Measurements from ENCODE around the gene MSI2. TPM values are rescaled to one million over a fixed set of nuclear protein-coding genes. Genes with fewer than 3 reads are reported as not detected.

Gene MSI2
- total RNA-seq, 2 experiments from 2014 or later = 59.6 to 61.7 TPM

DNA sequence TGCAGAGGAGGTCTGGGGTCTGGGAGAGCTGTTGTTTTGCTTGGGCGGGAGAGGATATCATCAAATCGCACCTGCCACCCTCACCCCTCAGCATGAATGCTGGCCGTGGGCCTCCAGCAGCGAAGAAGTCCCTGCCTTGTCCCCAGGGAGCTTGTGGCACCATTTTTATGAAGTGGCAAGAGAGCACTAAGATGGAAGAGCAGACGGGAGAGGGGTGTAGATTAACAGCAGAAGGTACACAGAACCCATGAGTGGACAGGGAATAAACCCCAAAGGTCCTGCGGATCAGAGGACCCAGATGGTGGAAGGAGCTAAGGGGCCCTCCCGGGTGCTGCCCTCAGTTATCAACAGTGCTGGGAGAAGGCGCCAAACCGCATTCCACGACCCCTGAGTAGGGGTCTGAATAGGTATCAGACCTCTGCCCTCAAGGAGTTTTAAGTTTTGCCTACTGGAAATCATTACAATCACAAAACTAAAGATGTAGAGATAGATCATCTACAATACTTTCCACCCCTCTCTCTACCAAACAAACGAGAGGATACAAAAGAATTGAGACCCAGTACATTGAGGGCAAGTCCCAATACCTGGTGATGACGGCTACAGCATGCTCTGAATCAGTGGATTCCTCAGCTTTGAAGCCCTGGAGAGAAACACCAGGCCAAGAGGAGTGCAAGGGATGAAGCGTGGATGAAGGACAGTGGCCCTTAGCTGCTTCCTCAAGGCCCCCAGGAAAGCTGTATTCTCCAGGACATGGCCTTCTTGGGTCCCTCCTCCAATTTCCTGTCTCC lies 428.6 kb downstream of the MSI2 start:
- Mint-ChIP-seq H3K27me3 (no peaks in the 10 kb centered on the region), H3K9me3 (no peaks in the 10 kb centered on the region), H3K36me3 (ENCODE audit: low read depth) (no peaks in the 10 kb centered on the region), H3K27ac (no peak overlapping the region), H3K4me1 (ENCODE audit: low read depth) (no peaks in the 10 kb centered on the region), H3K4me3 (no peak overlapping the region)
- CTCF ChIA-PET = interaction anchor here (1.2 to 2.1 kb wide), 2 partner anchors 13 to 86 kb away, joined by 4 to 7 read pairs; no protein-coding TSS in a partner anchor
- DNase-seq (no peak), ATAC-seq (no peak)
- TF ChIP-seq, protein P1, sequence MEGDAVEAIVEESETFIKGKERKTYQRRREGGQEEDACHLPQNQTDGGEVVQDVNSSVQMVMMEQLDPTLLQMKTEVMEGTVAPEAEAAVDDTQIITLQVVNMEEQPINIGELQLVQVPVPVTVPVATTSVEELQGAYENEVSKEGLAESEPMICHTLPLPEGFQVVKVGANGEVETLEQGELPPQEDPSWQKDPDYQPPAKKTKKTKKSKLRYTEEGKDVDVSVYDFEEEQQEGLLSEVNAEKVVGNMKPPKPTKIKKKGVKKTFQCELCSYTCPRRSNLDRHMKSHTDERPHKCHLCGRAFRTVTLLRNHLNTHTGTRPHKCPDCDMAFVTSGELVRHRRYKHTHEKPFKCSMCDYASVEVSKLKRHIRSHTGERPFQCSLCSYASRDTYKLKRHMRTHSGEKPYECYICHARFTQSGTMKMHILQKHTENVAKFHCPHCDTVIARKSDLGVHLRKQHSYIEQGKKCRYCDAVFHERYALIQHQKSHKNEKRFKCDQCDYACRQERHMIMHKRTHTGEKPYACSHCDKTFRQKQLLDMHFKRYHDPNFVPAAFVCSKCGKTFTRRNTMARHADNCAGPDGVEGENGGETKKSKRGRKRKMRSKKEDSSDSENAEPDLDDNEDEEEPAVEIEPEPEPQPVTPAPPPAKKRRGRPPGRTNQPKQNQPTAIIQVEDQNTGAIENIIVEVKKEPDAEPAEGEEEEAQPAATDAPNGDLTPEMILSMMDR (IDR thresholded peaks at IDR 0.05) = no peak
- intact Hi-C loops (cut with micrococcal nuclease) = no loop called here
- POLR2A ChIA-PET = no interaction called here

DNA sequence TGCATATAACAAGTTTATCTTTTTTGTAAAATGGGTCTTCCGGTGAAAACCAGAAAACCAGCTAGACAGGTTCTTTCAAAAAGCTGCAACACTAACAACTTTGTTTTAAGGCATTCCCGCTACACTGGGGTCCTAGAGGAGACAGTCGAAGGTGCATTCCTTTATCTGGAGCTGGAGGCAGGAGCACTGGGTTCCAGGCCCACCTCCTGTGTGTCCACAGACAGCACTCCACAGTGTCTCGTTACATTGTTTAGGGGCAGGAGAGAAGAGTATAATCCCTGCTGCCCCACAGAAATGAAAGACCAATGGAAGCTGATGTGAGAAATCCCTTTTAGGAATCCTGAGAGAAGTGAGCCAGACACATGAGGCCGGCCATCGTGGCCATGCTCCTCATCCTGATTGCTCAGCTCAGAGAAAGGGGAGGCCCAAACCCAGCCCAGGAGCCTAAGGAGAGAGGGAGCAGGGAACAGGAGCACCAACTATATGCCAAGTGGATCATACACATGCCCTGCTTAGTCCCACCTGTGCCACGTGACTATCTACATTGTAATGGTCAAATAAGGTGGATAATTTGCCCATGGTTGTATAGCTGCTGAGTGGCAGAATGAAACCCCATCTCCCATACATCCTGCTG lies 429.3 kb downstream of the MSI2 start:
- ATAC-seq = no peak

DNA sequence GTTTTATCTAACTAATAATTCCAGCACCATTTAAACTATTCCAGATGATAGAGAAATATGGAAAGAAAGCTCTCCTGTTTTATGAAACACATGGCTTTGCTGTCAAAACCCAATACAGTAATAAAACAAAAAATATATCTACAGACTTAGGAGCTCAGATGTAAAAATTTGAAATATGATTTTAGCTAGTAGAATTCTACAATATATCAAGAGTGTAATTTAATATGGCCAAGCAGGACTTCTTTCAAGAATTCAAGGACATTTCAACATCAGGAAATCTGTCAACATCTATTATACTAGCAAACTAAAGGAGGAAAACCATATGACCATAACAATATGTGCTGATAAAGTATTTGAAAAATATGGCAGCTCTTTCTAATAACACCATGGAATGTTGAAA lies 431.3 kb downstream of the MSI2 start:
- TF ChIP-seq, protein P1 (IDR thresholded peaks at IDR 0.05) = no peak
- CTCF ChIA-PET = interaction anchor here (1.1 kb wide), 1 partner anchor 16 kb away, joined by 5 read pairs; no protein-coding TSS in a partner anchor
- peaks cover 4% of the 10 kb centered on the region for H3K4me1 Mint-ChIP-seq (ENCODE audit: low read depth)
- ATAC-seq = no peak
- no peak for DNase-seq
- H3K27me3 Mint-ChIP-seq = no peaks in the 10 kb centered on the region
- no peak overlapping the region for H3K4me3 Mint-ChIP-seq
- H3K9me3 Mint-ChIP-seq = peaks cover under 1% of the 10 kb centered on the region
- POLR2A ChIA-PET = interaction anchor here (1.0 kb wide), 1 partner anchor 12 kb away, joined by 4 read pairs; no protein-coding TSS in a partner anchor
- H3K36me3 Mint-ChIP-seq (ENCODE audit: low read depth) = peaks cover 4% of the 10 kb centered on the region
- H3K27ac Mint-ChIP-seq = no peak overlapping the region
- intact Hi-C loops (cut with micrococcal nuclease) = no loop called here

More for the DNA sequence above, 429.3 kb downstream of the MSI2 start:
- Mint-ChIP-seq H3K27ac (no peak overlapping the region), H3K4me3 (no peak overlapping the region), H3K4me1 (ENCODE audit: low read depth) (no peaks in the 10 kb centered on the region), H3K36me3 (ENCODE audit: low read depth) (no peaks in the 10 kb centered on the region), H3K9me3 (no peaks in the 10 kb centered on the region), H3K27me3 (no peaks in the 10 kb centered on the region)
- TF ChIP-seq, protein P1 (IDR thresholded peaks at IDR 0.05) = no peak
- no peak for DNase-seq
- intact Hi-C loops (cut with micrococcal nuclease) = no loop called here
- ChIA-PET CTCF (interaction anchor here (1.2 to 2.1 kb wide), 2 partner anchors 14 to 87 kb away, joined by 4 to 7 read pairs; no protein-coding TSS in a partner anchor), POLR2A (no interaction called here)

DNA sequence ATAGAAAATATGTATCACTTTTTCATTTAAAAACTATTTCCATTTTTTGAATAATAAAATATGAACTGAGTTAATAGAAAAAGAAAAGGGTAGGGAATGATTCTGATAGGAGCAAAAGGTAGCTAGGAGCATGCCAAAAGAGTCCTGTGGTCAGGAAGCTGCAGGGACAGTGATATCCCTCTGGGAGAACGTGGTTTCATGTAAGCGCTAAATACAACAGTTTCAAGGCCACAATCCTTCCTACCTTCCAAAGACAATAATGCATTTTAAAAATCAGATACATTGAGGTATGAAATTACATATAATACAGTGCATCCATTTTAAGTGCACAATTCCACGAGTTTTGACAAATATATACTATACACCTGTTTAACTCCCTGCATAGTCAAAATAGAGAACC lies 432.9 kb downstream of the MSI2 start:
- ATAC-seq = no peak
- CTCF ChIA-PET = interaction anchor here (1.0 to 1.4 kb wide), 2 partner anchors 12 to 446 kb away, joined by 3 to 4 read pairs; no protein-coding TSS in a partner anchor
- no peaks in the 10 kb centered on the region for H3K27me3 Mint-ChIP-seq
- DNase-seq = no peak
- peaks cover 12% of the 10 kb centered on the region for H3K4me1 Mint-ChIP-seq (ENCODE audit: low read depth)
- POLR2A ChIA-PET = no interaction called here
- H3K9me3 Mint-ChIP-seq = peaks cover 8% of the 10 kb centered on the region
- peaks cover 10% of the 10 kb centered on the region for H3K36me3 Mint-ChIP-seq (ENCODE audit: low read depth)
- intact Hi-C loops (cut with micrococcal nuclease) = no loop called here
- no peak overlapping the region for H3K27ac Mint-ChIP-seq
- H3K4me3 Mint-ChIP-seq = no peak overlapping the region
- TF ChIP-seq, protein P1 (IDR thresholded peaks at IDR 0.05) = no peak

DNA sequence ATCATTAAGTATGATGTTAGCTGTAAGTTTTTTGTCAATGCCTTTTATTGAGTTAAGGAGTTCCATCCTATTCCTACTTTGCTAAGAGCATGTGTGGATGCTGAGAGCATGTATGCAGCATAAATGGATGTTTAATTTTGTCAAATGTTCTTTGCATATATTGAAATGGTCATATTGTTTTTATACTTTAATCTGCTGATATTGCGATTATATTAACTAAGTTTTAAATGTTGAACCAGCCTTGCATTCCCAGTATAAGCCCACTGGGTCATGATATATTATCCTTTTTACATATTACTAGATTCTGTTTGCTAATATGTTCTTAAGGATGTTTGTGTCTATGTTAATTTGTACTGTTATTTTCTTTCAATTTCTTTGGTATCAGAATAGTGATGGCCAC lies 435.6 kb downstream of the MSI2 start:
- Mint-ChIP-seq H3K36me3 (ENCODE audit: low read depth) (peaks cover 10% of the 10 kb centered on the region), H3K27me3 (no peaks in the 10 kb centered on the region), H3K27ac (no peak overlapping the region), H3K4me1 (ENCODE audit: low read depth) (peaks cover 12% of the 10 kb centered on the region), H3K4me3 (no peak overlapping the region), H3K9me3 (peaks cover 13% of the 10 kb centered on the region)
- POLR2A ChIA-PET = no interaction called here
- CTCF ChIA-PET = interaction anchor here (0.7 to 1.4 kb wide), 2 partner anchors 20 to 31 kb away, joined by 3 to 9 read pairs; no protein-coding TSS in a partner anchor
- TF ChIP-seq, protein P1 (IDR thresholded peaks at IDR 0.05) = no peak
- intact Hi-C loops (cut with micrococcal nuclease) = no loop called here
- ATAC-seq (no peak), DNase-seq (no peak)

All from activated CD8-positive, alpha-beta T cell treated with anti-CD3 and anti-CD28 coated beads for 36 hours (primary cell).